Activated T-cell treated with anti-CD3 and anti-CD28 coated beads for 24 hours (primary cell): ENCODE data around the gene KLK14.

Experiments
- DNase-seq: peaks from one replicate; pipeline ENCODE4 v3.0.0-alpha.2; 2020; ENCODE audit warnings: low read depth

Gene KLK14

DNA sequence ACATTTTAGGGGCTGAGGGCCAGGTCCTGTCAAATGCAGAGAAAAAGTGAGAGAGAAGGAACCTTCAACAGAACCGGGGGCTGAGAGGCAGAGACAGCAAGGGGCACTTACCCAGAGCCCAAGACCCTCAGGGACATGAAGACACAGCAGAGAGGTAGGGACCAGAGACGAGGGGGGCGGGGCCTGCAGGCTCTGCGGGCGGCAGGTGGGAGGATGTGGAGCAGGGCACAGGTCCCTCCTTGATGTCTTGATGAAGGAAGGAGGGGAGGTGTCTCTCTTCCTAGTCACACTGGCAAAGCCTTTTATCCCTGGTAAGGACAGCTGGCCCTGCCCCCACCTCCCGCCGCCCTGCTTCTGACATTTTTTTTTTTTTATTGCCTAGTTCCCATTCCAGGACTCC is at the start of gene KLK14:
KLK14 (minus strand) TSS at position 277 of the 400 bp plus-strand sequence; CDS start at position 4, 273 bp downstream.
- no peak for DNase-seq

- DNase-seq: no peak
These were observed 49.3 kb upstream of the KLK14 start for GRCh38 chr19:51131780-51132680.

DNA sequence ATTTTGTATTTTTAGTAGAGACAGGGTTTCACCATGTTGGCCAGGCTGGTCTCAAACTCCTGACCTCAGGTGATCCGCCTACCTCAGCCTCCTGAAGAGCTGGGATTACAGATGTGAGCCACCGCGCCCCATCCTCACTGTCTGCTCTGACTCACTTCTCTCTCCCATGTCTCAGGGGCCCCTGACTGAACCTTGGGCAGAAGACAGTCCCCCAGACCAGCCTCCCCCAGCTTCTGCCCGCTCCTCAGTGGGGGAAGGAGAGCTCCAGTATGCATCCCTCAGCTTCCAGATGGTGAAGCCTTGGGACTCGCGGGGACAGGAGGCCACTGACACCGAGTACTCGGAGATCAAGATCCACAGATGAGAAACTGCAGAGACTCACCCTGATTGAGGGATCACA is 47.0 kb upstream of the KLK14 start:
- DNase-seq: no peak

DNA sequence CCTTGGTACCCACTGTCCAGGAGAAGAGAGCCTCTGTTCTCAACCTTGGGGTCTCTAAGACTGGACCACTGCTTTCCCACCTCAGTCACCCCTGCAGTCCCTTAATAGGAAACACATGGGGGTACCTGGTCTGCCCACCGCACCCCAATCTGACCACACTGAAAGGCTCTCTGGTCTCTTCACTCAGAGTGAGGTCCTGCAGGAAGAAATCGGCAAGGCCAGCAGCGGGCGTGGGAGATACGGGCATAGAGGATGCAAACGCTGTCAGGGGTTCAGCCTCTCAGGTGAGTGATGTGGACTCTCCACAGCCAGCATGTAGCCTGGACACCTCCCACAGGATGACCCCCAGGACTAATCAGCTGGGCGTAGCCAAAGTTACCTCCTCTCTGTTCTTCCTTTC is 45.5 kb upstream of the KLK14 start:
- no peak for DNase-seq

DNA sequence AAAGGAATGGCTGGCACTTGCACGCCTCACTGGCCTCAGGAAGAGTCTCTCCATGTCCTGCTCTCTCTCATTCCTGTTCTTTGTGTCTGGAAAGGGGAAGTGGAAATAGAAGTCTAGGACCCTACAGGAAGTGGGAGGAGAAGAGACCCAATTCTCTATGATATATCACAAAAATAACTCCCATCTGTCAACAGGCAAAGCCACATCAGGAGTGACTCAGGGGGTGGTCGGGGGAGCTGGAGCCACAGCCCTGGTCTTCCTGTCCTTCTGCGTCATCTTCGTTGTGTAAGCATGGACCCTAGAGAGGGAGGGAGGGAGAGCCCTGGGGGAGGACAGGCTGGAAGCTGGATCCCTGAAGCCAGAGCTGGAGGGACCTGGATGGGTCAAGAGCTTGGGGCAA is 45.1 kb upstream of the KLK14 start:
- no peak for DNase-seq

GRCh38 chr19:51127032-51127431 is 44.3 kb upstream of the KLK14 start:
- DNase-seq: no peak

DNA sequence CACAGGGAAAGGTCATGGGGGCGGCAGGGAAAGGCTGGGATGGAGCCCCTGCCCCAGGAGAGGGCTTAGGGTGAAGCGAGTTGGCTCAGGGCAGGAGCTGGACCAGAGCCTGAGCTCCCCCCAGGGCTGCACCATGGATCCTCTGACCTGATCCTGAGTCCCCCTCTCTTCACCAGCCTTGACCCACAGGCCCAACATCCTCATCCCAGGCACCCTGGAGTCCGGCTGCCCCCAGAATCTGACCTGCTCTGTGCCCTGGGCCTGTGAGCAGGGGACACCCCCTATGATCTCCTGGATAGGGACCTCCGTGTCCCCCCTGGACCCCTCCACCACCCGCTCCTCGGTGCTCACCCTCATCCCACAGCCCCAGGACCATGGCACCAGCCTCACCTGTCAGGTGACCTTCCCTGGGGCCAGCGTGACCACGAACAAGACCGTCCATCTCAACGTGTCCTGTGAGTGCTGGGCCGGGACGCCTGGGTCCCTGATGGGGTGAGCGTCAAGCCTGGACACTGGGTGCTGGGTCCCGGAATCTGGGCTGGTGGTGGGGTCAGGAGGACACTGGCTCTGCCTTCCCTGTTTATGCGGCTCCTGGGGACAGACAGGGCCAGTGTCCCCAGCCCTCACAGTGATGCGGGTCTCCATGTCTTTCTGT is 42.9 kb upstream of the KLK14 start:
- DNase-seq: no peak

DNA sequence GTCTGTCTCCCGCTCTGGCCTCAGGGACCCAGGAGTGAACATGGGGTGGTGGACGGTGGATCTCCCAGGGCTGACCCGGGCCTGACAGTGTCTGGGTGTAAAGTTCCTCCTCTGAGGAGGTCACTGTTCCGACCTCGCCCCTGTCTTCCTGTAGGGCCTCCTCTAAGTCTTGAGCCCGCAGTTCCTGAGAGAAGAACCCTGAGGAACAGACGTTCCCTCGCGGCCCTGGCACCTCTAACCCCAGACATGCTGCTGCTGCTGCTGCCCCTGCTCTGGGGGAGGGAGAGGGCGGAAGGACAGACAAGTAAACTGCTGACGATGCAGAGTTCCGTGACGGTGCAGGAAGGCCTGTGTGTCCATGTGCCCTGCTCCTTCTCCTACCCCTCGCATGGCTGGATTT is 42.0 kb upstream of the KLK14 start, which contains the start of gene SIGLEC9:
SIGLEC9 (plus strand) TSS at position 178 of the 400 bp plus-strand sequence; CDS start at position 247, 69 bp downstream.
- DNase-seq: no peak

GRCh38 chr19:51124216-51124615 is 41.5 kb upstream of the KLK14 start:
- DNase-seq: no peak

DNA sequence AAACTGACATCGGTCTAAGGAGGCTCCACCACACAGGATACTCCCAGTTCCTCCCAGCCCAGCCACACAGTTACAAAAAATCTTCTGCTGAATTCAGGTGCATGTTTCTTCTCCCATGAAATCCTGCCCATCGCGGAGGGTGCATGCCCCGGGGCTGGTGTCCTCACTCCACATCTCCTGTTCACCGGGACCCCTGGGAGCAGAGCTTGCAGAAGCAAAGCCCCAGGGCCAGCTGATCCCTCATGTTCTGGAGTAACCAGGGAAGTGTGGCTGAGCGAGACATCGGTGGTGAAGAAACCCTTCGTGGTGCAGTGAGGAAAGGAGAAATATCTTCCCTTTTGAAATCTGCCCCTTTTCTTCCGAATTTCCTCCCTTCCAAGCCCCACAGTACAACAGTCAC is 41.1 kb upstream of the KLK14 start:
- no peak for DNase-seq

DNA sequence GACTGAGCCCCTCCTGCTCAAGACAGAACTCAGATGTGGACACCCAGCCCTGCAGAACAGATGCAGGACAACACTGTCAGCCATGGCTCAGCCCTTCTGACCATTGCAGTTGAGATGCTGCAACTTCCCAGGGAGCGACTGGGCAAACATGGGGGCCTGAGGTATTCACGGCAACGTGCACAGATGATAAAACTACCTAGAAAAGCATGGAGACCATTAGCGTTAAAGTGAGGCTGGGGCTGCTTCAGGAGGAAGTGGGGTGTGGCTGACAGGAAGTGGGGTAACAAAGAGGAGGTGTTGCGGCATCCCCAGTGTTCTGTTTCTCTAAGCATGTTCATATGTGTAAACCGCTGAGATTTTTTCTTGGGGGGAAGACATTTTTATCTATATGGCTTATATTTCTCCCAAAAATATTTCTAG is 40.7 kb upstream of the KLK14 start:
- DNase-seq: peak; percentile 23

DNA sequence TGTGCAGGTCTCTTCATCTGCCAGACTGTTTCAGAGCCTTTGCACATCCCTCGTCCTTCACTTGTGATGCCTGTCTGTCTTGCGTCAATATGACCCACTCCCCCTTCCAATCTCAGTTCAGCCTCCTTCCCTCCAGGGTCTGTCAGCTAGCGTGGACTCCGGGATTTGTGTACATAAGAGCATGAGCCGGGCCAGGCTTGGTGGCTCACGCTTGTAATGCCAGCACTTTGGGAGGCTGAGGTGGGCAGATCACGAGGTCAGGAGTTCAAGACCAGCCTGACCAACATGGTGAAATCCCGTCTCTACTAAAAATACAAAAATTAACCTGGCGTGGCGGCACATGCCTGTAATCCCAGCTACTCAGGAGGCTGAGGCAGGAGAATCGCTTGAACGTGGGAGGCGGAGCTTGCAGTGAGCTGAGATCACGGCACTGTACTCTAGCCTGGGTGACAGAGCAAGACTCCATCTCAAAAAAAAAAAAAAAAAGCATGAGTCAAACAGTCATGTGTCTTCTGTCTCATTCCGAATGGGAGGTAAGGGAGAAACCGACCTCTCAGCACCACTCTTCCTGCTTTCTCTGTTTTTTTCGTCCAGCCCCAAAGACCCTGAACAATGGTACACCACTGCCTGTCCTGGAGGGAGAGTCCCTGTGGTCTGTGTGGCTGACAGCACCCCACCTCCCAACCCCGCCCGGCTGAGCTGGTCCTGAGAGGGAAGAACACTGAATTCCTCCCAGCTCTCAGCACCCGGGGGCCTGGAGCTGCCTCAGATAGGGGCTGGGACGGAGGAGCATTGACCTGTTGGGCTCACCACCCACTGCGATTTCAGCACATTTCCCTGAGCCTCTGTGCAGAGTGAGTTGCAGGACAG is 39.7 kb upstream of the KLK14 start:
- DNase-seq: no peak

- DNase-seq: no peak
These were observed 38.6 kb upstream of the KLK14 start for GRCh38 chr19:51121257-51121656.

DNA sequence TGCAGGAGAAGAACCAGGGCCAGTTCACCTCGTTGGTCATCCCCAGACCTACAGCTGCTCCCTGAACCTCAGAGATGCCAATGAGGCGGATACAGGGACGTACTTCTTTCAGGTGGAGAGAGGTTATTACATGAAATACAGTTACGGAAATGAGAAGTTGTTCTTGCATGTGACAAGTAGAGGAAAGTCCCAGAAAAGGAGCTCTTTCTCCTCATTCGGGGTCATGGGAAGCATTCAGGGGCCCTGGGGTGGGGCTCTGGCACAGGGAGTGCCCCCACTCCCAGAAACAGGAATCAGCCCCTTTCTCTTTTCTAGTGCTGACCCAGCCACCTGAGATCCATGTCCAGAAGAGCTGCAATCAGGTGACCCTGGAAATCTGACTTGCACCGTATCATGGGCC is 37.5 kb upstream of the KLK14 start:
- DNase-seq: no peak

- no peak for DNase-seq
These were observed 36.9 kb upstream of the KLK14 start for GRCh38 chr19:51119611-51120010.

DNA sequence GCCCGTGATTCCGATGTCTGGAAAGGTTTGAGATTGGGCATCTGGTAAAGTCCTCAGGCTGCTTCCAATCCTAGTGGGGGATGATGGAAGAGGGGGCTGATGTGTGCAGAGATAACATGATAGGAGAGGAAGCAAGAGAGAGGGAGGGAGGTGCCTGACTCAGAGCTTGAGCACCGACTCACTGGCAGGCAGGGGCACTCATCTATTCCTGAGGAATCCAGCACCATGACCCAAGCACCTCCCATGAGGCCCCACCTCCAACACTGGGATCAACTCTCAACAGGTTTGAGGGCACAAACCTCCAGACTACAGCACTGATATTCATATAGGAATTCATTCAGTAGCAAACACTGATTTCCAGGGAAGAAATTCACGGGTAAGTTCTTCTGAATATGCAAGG is 36.4 kb upstream of the KLK14 start:
- no peak for DNase-seq

DNA sequence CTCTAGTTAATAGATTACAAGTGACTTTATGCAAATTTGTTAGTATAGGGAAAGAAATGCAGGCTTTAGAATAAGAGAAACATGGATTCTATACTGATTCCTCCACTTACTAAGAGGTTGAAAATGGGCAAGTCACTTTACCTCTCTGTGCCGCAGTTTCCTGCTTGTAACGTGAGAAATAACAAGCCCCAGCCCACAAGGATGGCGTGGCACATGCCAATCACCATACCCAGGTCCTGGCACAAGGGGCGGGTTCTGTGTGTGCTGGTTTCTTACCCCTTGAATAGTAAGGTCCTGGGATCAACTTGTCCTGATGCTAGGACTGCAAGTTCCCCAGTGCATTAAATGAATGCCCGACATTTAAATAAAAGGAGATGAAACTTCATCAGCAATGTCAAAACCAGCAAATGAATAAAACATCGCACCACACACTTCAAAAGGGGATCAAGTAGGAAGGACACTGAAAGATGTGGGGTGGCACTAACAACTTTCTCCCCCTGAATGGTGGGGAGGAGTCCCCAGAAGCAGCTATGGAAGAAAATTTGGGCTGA is 34.1 kb upstream of the KLK14 start:
- no peak for DNase-seq

DNA sequence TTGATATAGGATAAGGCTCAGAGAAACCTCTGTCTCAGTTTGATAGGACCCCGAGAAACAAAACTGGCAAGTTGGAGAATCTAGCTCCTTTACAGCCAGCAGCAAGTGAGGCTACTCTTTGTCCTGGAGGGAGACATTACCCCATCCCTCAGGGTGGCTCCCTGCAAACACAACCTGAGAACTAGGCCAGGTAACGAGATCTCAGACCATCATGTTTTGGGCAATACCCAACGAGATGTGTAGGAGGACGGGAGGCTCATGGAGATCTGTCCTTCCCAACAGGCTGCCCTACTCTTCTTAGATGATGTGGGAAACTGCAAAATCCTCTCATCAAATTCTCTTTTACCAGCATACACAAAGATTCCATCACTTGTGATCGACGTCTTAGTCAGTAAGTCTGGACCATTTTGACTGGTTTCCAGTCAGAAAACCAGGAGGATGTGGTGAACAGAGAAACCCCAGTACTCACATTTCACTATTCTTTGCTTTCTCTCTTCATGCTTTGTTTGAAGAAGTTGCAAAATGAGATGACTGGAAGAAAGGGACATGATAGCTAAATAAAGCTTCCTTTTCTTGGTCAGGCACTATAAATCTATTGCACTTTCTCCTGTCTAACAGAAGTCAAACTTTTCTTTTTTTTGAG is 31.5 kb upstream of the KLK14 start:
- no peak for DNase-seq

DNA sequence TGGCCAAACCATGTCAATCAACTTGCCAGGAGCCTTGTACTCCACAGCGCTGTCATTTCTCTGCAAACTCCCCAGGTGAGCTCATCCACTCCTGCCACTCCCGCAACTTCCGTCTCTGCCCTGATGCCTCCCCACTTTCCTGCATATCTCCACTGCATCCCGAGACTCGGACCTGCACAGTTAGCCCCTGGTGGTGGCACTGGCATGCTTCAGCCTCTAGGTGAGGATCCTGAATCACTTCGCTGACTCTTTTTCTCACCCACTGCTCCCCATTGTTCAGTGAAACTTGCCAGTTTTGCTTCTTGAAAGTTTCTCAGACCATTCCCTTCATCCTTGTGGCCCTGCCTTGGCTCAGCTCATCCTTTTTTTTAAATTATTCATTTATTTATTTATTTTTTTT is 28.9 kb upstream of the KLK14 start:
- DNase-seq: no peak

GRCh38 chr19:51110666-51110971 is 27.9 kb upstream of the KLK14 start:
- DNase-seq: no peak

DNA sequence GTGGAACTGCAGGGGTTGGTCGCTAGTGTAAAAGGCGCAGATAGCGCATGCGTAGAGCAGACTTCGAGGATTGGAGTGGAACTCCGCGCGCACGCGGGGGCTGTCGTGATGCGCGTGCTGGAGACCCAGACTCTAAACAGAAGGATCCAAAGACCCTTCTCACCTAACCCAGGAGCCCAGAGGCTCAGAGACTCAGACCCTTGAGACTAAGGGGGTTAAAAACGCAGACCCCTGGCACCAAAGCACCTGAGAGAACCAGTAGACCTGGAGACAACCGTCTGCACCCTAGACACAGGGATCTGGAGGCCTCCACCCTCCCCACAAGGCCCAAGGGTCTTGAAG is 26.1 kb upstream of the KLK14 start:
- DNase-seq: no peak
